GM20431 (cell line): ENCODE data around the gene CABLES2.

Experiments used
- in situ Hi-C: fragments of 300-500 bp; cut with MseI, MboI; formaldehyde crosslinking; loops from one replicate; pipeline ENCODE4 v1.15.0; 2020; ENCODE audit warnings: low sequenced_read_pairs; ENCODE audit not compliant: unreplicated experiment

CABLES2 gene

DNA sequence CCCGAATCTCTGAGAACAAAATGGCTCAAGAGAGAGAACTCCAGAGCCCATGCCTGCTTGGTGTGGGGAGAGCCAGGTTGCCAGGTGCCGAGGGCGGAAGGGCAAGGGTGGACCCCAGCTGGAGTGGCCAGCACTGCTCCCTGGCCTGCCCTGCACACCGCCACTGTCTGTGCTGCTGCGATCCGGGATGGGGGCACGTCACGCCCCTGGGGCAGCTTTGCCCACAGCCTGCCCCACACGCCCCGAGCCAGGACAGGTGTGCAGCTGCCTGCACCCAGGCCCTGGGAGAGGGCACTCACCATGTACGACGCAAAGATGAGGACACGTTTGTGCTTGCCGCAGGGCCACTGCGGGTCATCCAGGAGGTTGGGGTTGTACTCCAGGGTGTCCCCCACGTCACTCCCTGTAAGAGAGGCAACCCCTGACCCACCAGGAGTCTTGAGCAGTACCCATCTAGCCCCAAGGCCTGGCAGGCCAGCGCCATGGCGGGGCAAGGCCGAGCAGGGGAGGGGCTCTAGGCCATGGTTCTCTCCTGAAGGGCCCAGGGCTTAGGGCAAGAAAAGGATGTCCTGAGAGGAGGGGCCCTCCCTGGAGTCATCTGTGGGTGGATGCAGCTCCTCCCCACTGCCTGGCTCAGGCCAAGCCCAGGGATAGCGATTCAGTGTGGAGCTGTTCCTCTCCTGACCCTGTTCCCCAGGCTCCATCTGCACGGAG lies 14.3 kb downstream of the CABLES2 start:
- in situ Hi-C loops, result no loop called here

DNA sequence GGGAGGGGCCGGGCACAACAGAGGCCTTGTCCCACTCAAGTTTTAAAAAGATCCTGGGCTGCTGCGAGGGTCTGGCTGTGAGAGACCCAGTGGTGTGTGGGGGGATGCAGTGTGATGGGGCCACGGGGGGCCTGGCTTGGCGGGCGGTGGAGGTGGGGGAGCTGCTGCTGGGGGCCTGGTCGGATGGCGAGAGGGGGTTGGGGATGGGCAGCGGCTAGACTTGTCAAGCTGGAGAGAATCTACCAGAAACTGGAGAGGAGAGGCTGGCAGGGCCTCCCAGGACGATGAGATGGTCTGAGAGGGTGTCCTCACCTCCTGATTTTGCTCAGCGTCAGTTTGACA lies 15.0 kb downstream of the CABLES2 start:
- in situ Hi-C loops, result no loop called here

DNA sequence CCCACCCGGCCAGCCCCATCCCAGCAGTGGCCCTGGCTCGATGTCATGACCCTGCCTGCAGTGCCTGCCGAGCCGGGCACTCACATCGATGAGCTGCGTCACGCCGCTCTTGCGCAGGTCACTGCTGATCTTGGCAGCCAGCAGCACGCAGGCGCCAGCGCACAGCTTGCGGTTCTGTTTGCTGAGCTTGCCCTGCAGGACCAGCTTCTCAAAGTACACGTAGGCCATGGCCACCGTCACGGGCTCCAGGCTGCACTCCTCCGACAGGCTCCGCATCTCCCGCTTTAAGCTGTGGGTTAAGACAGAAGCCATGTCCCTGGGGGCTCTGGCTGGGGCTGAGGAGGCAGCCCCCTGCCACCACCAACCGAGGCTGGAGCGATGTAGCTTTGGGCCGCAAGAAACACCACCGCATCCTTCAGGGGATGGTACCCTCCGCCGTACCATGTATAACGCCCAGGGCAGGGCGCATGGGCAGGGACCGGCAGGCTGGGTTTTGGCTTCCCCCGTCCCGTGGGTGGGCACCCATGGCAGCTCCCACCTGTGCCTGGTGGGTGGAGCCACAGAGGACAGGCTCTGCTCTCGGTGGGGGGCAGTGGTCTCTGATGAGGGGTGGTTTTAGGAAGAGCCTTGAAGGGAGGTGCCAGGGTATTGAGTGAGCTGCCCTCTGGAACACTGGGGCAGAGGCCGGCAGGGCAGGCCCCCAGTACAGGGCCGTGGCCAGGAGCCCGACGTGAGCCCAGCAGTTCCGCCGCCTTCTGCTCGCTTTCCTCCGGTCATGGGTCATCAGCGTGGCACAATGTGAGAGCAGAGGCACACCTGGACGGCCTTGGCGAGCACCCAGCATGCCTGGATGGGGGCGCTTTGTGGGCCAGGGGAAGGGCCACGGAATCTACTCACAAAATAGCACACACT lies 15.7 kb downstream of the CABLES2 start:
- in situ Hi-C loops, result no loop called here

DNA sequence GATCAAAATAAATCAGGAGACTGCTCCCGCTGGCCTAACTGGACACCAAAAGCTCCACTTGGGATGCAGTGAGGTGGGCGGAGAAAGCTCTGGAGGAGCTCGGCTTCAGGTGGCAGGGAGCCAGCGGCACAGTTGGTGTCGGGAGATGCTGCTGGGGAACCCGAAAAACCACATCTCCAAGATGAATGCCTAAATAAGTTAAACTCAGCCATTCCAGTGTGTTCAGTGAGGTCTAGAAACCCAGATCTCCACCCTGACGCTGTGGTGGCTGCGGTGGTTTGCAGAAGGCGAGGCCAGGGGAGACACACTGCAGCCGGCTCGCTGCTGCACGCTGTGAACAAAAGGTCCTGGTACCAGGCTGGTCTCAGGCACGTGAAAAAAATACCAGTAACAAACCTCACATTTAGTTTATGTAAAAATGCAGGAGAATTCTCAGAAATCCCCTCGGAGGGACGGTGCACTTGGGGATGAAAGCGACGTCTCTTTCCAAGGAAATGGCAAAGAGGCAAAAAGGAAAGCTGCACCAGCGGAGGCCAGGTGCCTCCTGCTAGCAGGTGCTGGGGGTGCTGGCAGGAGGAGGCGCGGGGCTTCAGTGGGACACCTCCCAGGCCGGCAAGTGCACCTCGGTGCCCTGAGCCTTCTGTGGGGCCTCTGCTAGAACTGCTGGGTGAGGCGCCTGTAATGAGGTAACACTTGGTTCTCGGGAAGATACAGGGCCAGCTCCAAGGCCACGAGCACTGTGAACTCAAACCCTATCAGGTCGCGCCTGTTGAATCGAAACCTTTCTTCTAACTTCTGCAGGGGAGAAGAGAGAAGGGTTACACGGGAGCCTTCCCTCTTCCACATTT lies 16.5 kb downstream of the CABLES2 start:
- in situ Hi-C loops, result no loop called here

DNA sequence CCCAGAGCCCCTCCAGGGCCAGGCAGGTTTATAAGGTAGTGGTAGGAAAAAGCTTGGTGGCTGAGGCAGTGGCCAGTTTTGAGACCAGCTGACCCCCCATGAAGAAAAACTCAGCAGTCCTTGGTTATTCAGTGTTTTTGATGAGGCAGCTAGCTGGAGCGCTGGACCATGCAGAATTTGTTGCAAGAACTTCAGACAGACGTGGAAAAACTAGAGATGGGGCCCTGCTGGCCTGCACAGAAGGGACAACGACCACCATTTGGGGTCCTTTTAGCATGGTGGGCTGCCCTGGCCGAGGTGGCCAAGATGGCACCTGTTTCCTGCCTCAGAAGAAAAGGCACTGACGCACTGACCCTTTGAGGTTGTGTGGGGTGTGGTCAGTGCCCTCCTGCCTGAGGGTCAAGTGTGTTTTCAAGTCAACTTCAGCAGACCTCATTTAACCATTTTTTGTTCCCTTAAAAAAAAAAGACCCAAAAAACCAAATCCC lies 17.4 kb downstream of the CABLES2 start:
- in situ Hi-C loops, result loop anchor here (10.0 kb wide), 1 partner anchor 85 kb away; the partner anchor contains the start of gene ADRM1

DNA sequence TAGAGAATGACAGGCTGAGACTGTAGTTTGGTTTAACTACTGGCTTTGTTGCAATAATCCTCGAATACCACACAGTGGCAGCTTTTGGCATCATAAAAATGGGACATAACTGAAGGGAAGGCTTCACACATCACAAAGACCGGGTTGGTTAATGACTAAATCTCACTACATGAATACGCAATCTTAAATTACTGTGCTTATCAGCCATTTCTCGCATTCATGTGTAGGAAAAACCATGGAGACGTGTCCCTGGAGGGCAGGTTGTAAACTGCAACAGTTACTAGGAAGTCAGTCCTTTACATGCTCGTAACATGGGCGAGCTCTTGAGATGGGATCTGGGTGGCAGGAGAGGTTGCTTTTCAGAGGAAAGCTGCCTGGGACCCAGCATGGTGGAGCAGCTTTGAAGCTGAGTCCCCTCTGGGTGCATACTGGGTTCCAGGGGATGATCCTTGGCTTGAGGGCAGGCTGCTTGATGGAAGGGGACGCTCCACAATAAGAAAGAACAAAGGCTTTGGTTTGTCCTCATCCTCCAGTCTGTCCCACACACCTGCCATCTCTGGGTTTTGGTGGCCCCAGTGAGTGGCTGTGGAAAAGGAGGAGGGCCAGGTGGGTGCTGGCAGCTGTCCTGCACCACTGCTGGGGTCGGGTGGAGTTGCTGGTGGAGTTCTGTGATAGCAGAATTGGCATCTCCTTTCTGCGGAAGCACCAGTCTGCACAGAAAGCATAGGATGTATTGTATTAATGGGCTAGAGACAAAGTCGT lies 18.1 kb downstream of the CABLES2 start:
- in situ Hi-C loops, result loop anchor here (10.0 kb wide), 1 partner anchor 84 kb away; the partner anchor contains the start of gene ADRM1

DNA sequence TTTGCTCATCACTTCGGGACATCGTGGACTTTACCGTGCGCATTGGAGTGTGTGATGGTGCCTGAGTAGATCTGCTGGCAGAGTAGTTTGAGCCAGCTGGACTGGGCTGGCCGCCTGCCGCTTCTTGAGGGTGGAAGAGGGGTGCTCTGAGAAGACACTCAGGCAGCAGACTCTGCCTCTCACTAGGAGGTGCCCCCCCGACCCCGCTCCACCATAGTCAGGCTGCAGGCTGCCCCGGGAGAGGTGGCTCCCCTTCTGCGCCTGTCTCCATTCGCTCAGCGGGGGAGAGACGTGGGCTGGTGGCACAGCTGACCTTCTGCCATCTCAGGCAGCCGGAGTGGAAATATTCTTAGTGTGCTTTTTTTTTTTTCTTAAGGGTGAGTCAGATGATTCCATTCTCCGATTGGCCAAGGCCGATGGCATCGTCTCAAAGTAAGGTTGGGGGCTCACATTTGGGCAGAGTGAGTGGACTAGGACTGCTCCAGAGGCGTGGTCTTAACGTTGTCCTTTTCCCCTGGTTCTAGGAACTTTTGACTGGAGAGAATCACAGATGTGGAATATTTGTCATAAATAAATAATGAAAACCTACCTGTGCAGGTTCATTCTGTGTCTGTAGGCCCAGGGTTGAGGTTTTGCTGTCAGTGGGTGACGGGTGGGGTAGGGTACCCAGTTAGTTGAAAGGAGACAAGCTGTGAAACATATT lies 19.0 kb downstream of the CABLES2 start:
- in situ Hi-C loops, result loop anchor here (10.0 kb wide), 1 partner anchor 83 kb away; the partner anchor contains the start of gene ADRM1

DNA sequence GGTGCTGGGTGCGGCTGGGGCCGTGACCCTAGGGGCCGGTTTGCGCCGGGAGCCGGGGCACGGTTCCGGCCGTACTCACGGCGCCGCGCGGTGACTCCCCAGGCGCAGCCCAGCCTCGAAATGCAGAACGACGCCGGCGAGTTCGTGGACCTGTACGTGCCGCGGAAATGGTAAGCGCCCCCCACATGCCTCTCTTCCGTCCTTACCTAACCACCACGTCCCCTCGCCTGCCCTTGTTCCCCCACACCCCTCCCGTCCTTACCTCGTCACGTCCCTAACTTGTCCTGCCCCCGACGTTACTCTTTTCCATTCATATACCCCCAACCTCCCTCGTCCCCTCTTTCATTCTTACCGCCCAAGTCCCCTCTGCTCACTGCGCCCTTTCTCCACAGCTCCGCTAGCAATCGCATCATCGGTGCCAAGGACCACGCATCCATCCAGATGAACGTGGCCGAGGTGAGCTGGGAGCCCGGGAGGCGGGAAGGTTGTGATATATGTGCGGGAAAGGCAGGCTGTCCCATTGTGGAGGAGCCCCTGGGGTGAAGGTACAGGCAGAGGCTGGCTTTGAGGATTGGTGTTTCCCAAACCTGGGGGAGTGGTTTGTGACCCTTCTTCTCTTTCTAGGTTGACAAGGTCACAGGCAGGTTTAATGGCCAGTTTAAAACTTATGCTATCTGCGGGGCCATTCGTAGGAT lies 19.7 kb downstream of the CABLES2 start:
- in situ Hi-C loops, result loop anchor here (10.0 kb wide), 1 partner anchor 83 kb away; the partner anchor contains the start of gene ADRM1

DNA sequence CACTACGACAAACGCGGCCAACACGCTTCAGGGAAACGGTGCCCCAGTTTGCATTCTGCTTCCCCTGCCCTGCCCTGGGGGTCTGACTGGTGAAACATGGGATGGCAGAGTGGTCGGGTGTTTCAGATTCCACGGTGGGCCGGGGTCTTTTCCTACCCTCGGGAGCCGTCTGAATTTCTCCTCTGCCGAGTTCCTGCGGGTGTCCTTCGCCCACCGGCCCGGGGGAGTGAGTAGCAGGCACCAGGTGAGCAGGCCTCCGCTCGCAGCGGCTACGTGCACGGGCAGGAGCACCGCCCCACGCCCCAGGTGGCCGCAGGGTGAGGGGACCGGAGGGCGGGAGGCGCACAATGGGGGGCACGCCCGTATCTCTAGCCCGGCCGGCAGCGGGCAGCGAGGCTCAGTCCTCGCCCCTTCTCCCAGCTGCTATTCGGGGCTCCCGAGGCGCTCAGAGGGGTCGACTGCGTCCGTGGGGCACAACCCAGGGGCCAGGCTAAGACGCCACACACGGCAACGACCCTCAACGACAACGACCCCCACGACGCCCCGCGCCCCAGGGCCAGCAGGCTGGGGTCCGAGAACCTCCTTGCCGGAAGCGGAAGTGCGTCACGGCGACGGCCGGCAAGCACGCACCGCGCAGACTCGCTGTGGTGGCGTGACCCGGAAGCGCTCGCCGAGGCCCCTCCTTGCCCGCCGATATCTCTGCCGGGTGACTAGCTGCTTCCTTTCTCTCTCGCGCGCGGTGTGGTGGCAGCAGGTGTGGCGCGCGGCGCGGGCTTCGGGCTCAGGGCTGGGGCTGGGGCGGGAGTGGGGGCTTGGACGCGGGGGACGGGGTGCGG lies 20.5 kb downstream of the CABLES2 start, which contains the start of gene RPS21:
TSS of gene RPS21 (plus strand) at position 721 of the 836 bp plus-strand sequence. CDS start 236 bp downstream, outside the sequence.
- in situ Hi-C loops, result loop anchor here (10.0 kb wide), 1 partner anchor 82 kb away; the partner anchor contains the start of gene ADRM1

DNA sequence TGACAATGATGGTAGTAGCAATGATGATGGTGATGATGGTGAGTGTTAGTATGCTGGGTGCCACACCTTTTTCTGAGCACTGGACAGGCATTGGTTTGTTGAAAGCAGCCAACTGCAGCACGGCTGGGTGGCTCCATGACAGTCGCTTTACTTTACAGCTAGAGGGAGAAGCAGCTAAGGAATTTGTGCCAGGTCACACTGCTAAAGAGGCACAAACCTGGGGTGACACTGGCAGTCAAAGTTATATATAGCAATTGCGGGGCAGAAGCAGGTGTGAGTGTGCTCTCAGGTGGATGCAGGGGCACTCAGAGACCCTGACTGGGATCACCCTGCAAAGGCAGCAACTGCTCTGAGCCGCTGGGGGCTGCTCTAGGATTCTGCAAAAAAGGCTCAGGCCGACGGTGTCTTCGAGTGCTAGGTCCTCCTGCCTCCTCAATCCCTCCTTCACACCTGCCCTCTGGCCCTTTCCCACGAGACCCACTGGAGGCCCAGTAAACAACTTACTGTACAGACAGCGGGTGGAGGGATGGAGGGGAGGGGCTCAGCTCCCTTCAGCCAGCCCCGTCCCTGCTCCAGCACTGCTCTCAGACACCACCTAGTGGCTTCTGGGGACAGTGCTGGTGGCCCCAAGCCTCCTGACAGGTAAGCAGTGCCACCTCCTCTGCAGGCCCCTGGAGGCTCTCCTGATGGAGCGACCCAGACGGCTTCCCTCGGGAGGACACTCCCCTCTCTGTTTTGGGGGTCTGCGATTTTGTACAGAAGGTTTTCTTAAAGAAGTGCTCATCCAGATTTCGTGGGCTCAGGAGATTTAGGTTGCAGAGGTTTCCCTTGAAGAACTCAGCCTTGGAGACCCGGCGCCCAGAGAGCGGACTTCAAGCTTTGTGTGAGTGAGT lies 24.5 kb downstream of the CABLES2 start:
- in situ Hi-C loops, result loop anchor here (10.0 kb wide), 1 partner anchor 78 kb away; the partner anchor contains the start of gene ADRM1

DNA sequence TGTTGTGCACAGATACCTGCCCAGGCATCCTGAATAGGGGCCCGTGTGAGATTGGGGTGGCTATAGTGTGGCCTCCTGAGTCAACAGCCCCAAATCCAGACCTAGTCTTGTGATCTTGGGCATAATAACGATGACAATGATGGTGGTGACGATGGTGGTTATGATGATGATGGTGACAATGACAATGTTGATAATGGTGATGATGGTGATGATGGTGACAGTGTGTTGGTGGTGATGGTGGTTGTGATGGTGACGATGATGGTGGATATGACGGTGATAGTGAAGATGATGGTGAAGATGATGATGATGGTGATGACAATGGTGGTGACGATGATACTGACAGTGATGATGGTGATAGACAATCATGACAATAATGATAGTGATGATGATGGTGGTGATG lies 25.2 kb downstream of the CABLES2 start:
- in situ Hi-C loops, result loop anchor here (10.0 kb wide), 1 partner anchor 77 kb away; the partner anchor contains the start of gene ADRM1

DNA sequence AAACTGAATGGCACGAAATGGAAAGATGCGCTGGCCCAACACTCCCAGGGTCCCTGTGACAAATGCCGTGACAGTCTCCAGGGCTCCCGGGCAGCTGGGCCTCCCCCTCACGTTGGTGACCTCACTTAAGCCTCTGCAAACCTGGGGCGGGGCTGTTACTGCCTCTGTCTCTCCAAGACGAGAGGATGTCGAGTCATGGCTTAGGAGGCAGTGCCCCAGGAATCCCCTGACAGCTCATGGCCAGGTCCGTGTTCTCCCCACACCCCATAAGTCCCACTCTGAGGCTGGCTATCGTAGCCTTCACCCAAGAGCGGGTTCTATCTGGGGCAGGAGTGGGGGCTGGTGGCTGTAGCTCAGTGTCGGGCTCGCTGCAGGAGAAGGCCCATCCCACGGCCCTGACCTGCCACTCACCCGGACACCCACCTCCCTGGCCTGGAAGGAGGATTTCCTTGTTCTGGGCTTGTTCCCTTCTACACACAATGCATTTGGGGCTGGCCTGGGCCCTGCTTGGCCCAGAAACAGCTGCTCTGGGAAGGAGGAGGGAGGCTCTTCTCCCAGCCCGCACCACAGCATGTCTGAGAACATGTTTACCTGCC lies 25.8 kb downstream of the CABLES2 start:
- in situ Hi-C loops, result loop anchor here (10.0 kb wide), 1 partner anchor 76 kb away; the partner anchor contains the start of gene ADRM1

DNA sequence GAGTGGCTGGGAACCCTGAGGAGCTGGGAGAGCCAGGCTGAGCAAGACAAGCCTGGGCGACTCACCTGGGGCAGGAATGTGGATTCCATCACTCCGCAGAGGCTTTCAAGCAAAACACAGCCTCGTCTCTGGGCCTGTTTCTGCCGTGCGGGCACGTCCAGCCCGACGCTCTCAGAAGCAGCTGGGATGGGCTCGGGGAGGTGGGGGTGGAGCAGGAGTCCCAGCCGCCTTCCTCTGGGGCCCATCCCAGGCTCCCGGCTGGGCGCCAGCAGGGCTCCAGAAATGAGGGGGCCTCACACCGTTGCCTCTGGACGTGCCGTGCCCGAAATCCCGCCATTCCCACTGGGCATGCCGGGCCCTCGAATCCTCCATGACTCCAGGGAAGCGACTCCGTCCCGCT lies 28.9 kb downstream of the CABLES2 start:
- in situ Hi-C loops, result no loop called here

DNA sequence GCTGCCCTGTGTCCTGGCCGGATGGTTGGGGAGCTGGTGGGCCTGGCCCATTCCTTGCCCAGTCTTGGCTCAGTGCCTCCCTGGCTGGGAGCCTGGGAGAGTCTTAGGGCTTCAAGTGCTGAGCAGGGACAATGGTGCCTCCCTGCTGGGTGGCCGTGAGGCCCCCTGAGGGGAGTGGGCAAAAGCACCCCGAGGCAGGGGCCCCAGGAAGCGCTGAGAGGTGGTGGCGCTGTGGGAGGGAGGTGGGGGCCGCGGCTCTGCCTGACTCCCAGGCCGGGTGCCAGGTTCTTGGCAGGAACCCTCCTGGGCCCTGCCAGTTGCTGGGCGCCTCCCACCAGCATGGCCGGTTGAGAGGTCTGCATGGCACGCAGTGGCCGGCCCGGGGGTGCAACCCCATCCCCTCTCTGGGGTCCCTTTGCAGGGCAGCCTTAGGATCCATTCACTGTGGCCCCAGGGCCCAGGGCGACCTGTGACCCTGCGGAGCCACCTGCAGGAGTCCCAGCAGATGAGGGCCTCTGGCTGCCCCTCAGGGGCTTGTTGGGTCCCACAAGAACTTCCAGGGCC lies 29.4 kb downstream of the CABLES2 start:
- in situ Hi-C loops, result no loop called here

DNA sequence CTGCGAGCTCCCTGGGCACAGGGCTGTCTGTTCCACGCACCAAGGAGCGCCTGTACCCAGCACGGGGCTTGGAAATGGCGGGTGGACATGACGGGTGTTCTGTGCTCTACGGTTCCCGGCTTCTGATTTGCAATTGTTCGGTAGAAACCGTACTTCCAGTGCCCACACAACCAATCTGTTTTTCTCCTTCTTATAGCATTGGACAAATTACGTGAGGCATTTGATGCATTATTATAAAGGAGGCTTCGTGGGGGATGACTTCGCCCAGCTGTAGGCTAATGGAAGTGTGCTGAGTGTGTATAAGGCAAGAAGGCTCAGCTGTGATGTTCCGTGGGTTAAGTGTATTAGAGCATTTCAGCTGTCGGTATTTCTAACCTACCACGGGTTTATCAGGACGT lies 30.0 kb downstream of the CABLES2 start:
- in situ Hi-C loops, result no loop called here
